NT2/D1 (cell line): ENCODE measurements around the gene ZNF710.

ENCODE experiments used
- SUZ12 ChIP-seq: IDR thresholded peaks from 2 replicates; pipeline ENCODE4 v1.6.1; 2011; ENCODE audit not compliant: insufficient read length, insufficient read depth; ENCODE audit errors: extremely low read depth
- ZNF274 ChIP-seq: IDR thresholded peaks from 2 replicates; pipeline ENCODE4 v1.6.1; 2011; ENCODE audit warnings: mild to moderate bottlenecking, low read depth, low read length

GRCh38 chr15:89984001-89984400 is 17.1 kb upstream of the ZNF710 start:
- TF ChIP-seq ZNF274, result no peak
- TF ChIP-seq SUZ12, result no peak
